IMR-90 (cell line): ENCODE results near the gene SMIM9. TPM values are rescaled to one million over a fixed set of nuclear protein-coding genes. Genes with fewer than 3 reads are reported as not detected.
"Not testable (repeated sequence)": the region's sequence is repeated elsewhere in the genome, so short reads cannot be mapped to it uniquely, and the experiment has no call there.

Source experiments
- ATAC-seq: fragments of 200-7000 bp; cut with Tn5 transposase; 2 replicates; pipeline ENCODE4 v1.9.1; 2020; ENCODE audit warnings: low read depth, mild to moderate bottlenecking, moderate library complexity
- Bru-seq: library from RNA; stranded (reverse); fragments of 400-500 nt; gene quantifications from one replicate; lab custom pipeline; 2021; lab: Mats Ljungman, UMichigan
- BruChase-seq, 2 experiments: library from RNA; stranded (reverse); fragments of 400-500 nt; gene quantifications; one replicate each; lab custom pipeline; 2021; lab: Mats Ljungman, UMichigan
- BruUV-seq: library from RNA; stranded (reverse); fragments of 400-500 nt; replicated peaks from 2 replicates; lab custom pipeline; 2021; lab: Mats Ljungman, UMichigan
- CTCF ChIA-PET: fragments of 300-600 bp; formaldehyde crosslinking; extraction: SDS; loops from one replicate; lab custom pipeline; 2021; ENCODE audit warnings: antibody characterized with exemption; lab: Yijun Ruan, JAX
- POLR2A ChIA-PET: fragments of 300-600 bp; sonication (Branson Sonifier 250); formaldehyde crosslinking; loops from one replicate; lab custom pipeline; 2022; ENCODE audit warnings: antibody characterized with exemption; ENCODE audit not compliant: unreplicated experiment; lab: Charles Lee
- DNase-seq: peaks from one replicate; pipeline ENCODE4 v3.0.0; 2013
- H2AFZ ChIP-seq: replicated peaks from 2 replicates; pipeline ENCODE3; 2013; ENCODE audit warnings: low read length, mild to moderate bottlenecking; ENCODE audit not compliant: poor library complexity
- H2AK5ac ChIP-seq: 2 replicates; pipeline ENCODE4 v1.6.1; 2013; ENCODE audit warnings: low read depth, low read length, inconsistent platforms
- H2AK9ac ChIP-seq: replicated peaks from 2 replicates; pipeline ENCODE3; 2013; ENCODE audit warnings: mild to moderate bottlenecking, low read depth, low read length, moderate library complexity; ENCODE audit not compliant: poor library complexity
- H2BK120ac ChIP-seq: 2 replicates; pipeline ENCODE4 v1.6.1; 2013; ENCODE audit warnings: low read depth, low read length, inconsistent platforms
- H2BK15ac ChIP-seq: 3 replicates; pipeline ENCODE4 v1.6.1; 2013; ENCODE audit warnings: low read depth, low read length, inconsistent platforms
- H2BK20ac ChIP-seq: 2 replicates; pipeline ENCODE4 v1.6.1; 2013; ENCODE audit warnings: low read depth, mild to moderate bottlenecking, inconsistent platforms, low read length, moderate library complexity
- H2BK5ac ChIP-seq: 2 replicates; pipeline ENCODE4 v1.6.1; 2013; ENCODE audit warnings: mild to moderate bottlenecking, low read depth, low read length, inconsistent platforms; ENCODE audit not compliant: poor library complexity, severe bottlenecking
- H3K14ac ChIP-seq: replicated peaks from 2 replicates; pipeline ENCODE4 v1.6.1; 2013; ENCODE audit warnings: low read depth, low read length, inconsistent platforms
- H3K18ac ChIP-seq: 2 replicates; pipeline ENCODE4 v1.6.1; 2013; ENCODE audit warnings: low read depth, low read length, control low read depth
- H3K23ac ChIP-seq: 2 replicates; pipeline ENCODE4 v1.6.1; 2013; ENCODE audit warnings: low read depth, low read length, inconsistent platforms
- H3K27ac ChIP-seq: 2 replicates; pipeline ENCODE4 v1.5.1; 2013; ENCODE audit warnings: mild to moderate bottlenecking, control low read depth, low read length; ENCODE audit not compliant: insufficient read depth
- H3K27me3 ChIP-seq: 2 replicates; pipeline ENCODE4 v1.6.1; 2013; ENCODE audit warnings: low read length; ENCODE audit not compliant: control insufficient read depth, insufficient read depth
- H3K36me3 ChIP-seq: 2 replicates; pipeline ENCODE4 v1.6.1; 2013; ENCODE audit warnings: low read length, mixed read lengths; ENCODE audit not compliant: control insufficient read depth, insufficient read depth
- H3K4ac ChIP-seq: 2 replicates; pipeline ENCODE4 v1.6.1; 2013; ENCODE audit warnings: low read depth, low read length, inconsistent platforms
- H3K4me1 ChIP-seq: 2 replicates; pipeline ENCODE4 v1.6.1; 2013; ENCODE audit warnings: low read length, mixed read lengths; ENCODE audit not compliant: control insufficient read depth, insufficient read depth
- H3K4me2 ChIP-seq: 2 replicates; pipeline ENCODE4 v1.6.1; 2013; ENCODE audit warnings: low read depth, mild to moderate bottlenecking, control low read depth, low read length, moderate library complexity
- H3K4me3 ChIP-seq: 2 replicates; pipeline ENCODE4 v1.5.1; 2013; ENCODE audit warnings: low read depth, mild to moderate bottlenecking, control low read depth, low read length, moderate library complexity; ENCODE audit not compliant: insufficient read depth
- H3K56ac ChIP-seq: 2 replicates; pipeline ENCODE4 v1.6.1; 2013; ENCODE audit warnings: low read length, inconsistent platforms; ENCODE audit not compliant: insufficient read depth; ENCODE audit errors: extremely low read depth
- H3K79me1 ChIP-seq, 2 experiments: 2 replicates each; pipeline ENCODE4 v1.6.1; 2013; ENCODE audit warnings: low read length in 2 of 2, inconsistent platforms in 1 of 2, low read depth in 1 of 2
- H3K9ac ChIP-seq: 2 replicates; pipeline ENCODE4 v1.6.1; 2013; ENCODE audit warnings: low read depth, low read length, control low read depth
- H3K9me1 ChIP-seq: 2 replicates; pipeline ENCODE4 v1.6.1; 2013; ENCODE audit warnings: low read length, inconsistent platforms; ENCODE audit not compliant: insufficient read depth
- H3K9me3 ChIP-seq: 2 replicates; pipeline ENCODE4 v1.6.1; 2013; ENCODE audit warnings: low read length; ENCODE audit not compliant: control insufficient read depth, insufficient read depth
- H4K20me1 ChIP-seq: 2 replicates; pipeline ENCODE4 v1.6.1; 2013; ENCODE audit warnings: low read length, inconsistent platforms; ENCODE audit not compliant: insufficient read depth
- H4K5ac ChIP-seq: 2 replicates; pipeline ENCODE4 v1.6.1; 2013; ENCODE audit warnings: mild to moderate bottlenecking, low read depth, low read length, control low read depth
- H4K8ac ChIP-seq, 2 experiments: 2 replicates each; pipeline ENCODE4 v1.6.1; 2013; ENCODE audit warnings: low read depth in 2 of 2, low read length in 2 of 2, control low read depth in 1 of 2, inconsistent platforms in 1 of 2
- H4K91ac ChIP-seq: 2 replicates; pipeline ENCODE4 v1.6.1; 2013; ENCODE audit warnings: low read depth, low read length, inconsistent platforms; ENCODE audit not compliant: insufficient read depth
- CEBPB ChIP-seq: IDR thresholded peaks from 2 replicates; pipeline ENCODE4 v1.6.1; 2012; ENCODE audit warnings: low read depth, low read length, improper control_type of control experiment
- MAZ ChIP-seq: IDR thresholded peaks from 2 replicates; pipeline ENCODE4 v1.6.1; 2012; ENCODE audit warnings: low read depth, mild to moderate bottlenecking, low read length, improper control_type of control experiment, moderate library complexity, borderline replicate concordance
- MXI1 ChIP-seq: IDR thresholded peaks from 2 replicates; pipeline ENCODE4 v1.6.1; 2012; ENCODE audit warnings: low read depth, mild to moderate bottlenecking, low read length, moderate library complexity, borderline replicate concordance
- POLR2A ChIP-seq: IDR thresholded peaks from 2 replicates; pipeline ENCODE4 v1.6.1; 2012; ENCODE audit warnings: mild to moderate bottlenecking, low read depth, low read length
- RAD21 ChIP-seq: IDR thresholded peaks from 2 replicates; pipeline ENCODE4 v1.6.1; 2012; ENCODE audit warnings: low read length, improper control_type of control experiment
- SMC3 ChIP-seq: fragments of 150-350 bp; IDR thresholded peaks from 2 replicates; pipeline ENCODE4 v1.6.1; 2016; ENCODE audit warnings: low read depth, mild to moderate bottlenecking, antibody characterized with exemption, low read length, moderate library complexity
- WGBS, 2 experiments: methylation state at CpG; one replicate each; pipeline versions ENCODE4 v1.1.5 to v1.1.7; 2013; ENCODE audit warnings: missing lambda C conversion rate in 2 of 2; ENCODE audit not compliant: insufficient read length in 1 of 2; ENCODE audit errors: extremely low coverage in 2 of 2; 5-methylcytosine and 5-hydroxymethylcytosine counted together
- dilution Hi-C: fragments of 300-500 bp; cut with HindIII; formaldehyde crosslinking; loops from one replicate; pipeline ENCODE4 v1.14.3; 2018; ENCODE audit warnings: low sequenced_read_pairs; ENCODE audit not compliant: unreplicated experiment
- in situ Hi-C: fragments of 300-500 bp; cut with MboI; formaldehyde crosslinking; loops from 3 replicates; pipeline ENCODE4 v1.14.3; 2019; ENCODE audit warnings: low sequenced_read_pairs, inconsistent platforms, mixed read lengths
- intact Hi-C: fragments of 100-400 bp; cut with micrococcal nuclease; formaldehyde crosslinking; loops from 2 replicates; pipeline ENCODE4 v1.10.0; 2022
- long read RNA-seq: library from polyadenylated mRNA; unstranded; transcript quantifications from one replicate; pipeline ENCODE4 v2.0.0, GENCODE V29; 2021; ENCODE audit not compliant: unreplicated experiment
- polyA plus RNA-seq, 3 experiments: library from polyadenylated mRNA; depleted of rRNA; stranded (reverse); fragments of >200 nt; gene quantifications; 2 replicates each; pipeline ENCODE4 v1.2.3, GENCODE V29; 2012; ENCODE audit warnings: low replicate concordance in 1 of 3
- total RNA-seq: library from RNA; depleted of rRNA; stranded (reverse); fragments of >200 nt; gene quantifications from 2 replicates; pipeline ENCODE4 v1.2.3, GENCODE V29; 2012; rRNA removed

Gene SMIM9
- total RNA-seq (not detected in 2 replicates), polyA plus RNA-seq (2012; rRNA removed) (not detected in 2 replicates), Bru-seq, nascent RNA (percentile 18 among the genes with signal in this experiment), BruChase-seq, experiment 1, labeled RNA remaining after a 6-hour chase (percentile 8 among the genes with signal in this experiment), BruChase-seq, experiment 2, labeled RNA remaining after a 2-hour chase (percentile 16 among the genes with signal in this experiment)
- polyA plus RNA-seq (2012; cell fraction: cytosol; rRNA removed): not detected in 2 replicates
- not detected in 2 replicates for polyA plus RNA-seq (2012; cell fraction: nucleus; rRNA removed; ENCODE audit: low replicate concordance)
- long read RNA-seq: 0 reads

DNA sequence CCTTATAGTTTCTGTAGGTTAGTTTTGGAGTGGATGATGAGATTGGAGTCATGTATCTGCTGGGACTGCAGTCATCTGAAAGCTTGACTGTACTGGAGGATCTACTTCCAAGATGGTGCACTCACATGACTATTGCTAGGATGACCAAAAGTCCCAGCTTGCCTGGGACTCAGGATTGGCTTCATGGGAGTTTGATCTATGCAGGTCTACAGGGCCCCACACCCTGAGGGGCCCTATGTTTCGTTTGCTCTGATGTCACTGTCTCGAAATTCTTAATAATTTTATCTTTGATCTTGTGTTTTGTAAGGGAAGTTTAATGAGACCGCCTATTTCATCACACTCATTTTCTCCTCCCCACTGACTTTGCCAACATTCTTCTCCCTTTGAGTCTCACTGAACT is at the start of gene SMIM9:
Gene SMIM9 (minus strand): TSS at position 101 of the 400 bp plus-strand sequence. CDS start 3,806 bp downstream, outside the sequence.
- DNase-seq (peak; percentile 12), ATAC-seq (no peak)
- no peaks in the 10 kb centered on the region for H3K79me1 ChIP-seq
- H2BK20ac ChIP-seq: no peak within 1 kb of the TSS
- no peak within 1 kb of the TSS for H3K56ac ChIP-seq
- no peak within 1 kb of the TSS for H2AFZ ChIP-seq
- no CpG with 5 or more reads among the region's 3 CpGs for WGBS, 2 experiments
- H3K23ac ChIP-seq: no peak within 1 kb of the TSS
- TF ChIP-seq CEBPB (no peak), SMC3 (no peak), MAZ (no peak), RAD21 (no peak), POLR2A (no peak), MXI1 (no peak)
- no peak within 1 kb of the TSS for H4K91ac ChIP-seq
- no peak within 1 kb of the TSS for H4K5ac ChIP-seq
- H3K18ac ChIP-seq: no peak within 1 kb of the TSS
- intact Hi-C loops (no loop called here), in situ Hi-C loops (no loop called here), dilution Hi-C loops (no loop called here)
- H4K8ac ChIP-seq: no peak within 1 kb of the TSS
- POLR2A ChIA-PET: no interaction called here
- no peak within 1 kb of the TSS for H3K4ac ChIP-seq
- no peak within 1 kb of the TSS for H3K4me3 ChIP-seq
- H3K27ac ChIP-seq: no peak within 1 kb of the TSS
- H3K9me1 ChIP-seq: no peaks in the 10 kb centered on the region
- no peak within 1 kb of the TSS for H3K14ac ChIP-seq
- no peak within 1 kb of the TSS for H2AK9ac ChIP-seq
- no peak within 1 kb of the TSS for H2AK5ac ChIP-seq
- peaks cover 2% of the 10 kb centered on the region; the same call in 1 of the 2 replicates for H3K9me3 ChIP-seq
- no peaks in the 10 kb centered on the region for H3K27me3 ChIP-seq
- H3K4me1 ChIP-seq: no peaks in the 10 kb centered on the region
- H3K9ac ChIP-seq: no peak within 1 kb of the TSS
- H2BK15ac ChIP-seq: no peak within 1 kb of the TSS
- CTCF ChIA-PET: no interaction called here
- H2BK5ac ChIP-seq: no peak within 1 kb of the TSS
- H4K20me1 ChIP-seq: no peaks in the 10 kb centered on the region
- BruUV-seq: no TSS peak
- H3K4me2 ChIP-seq: no peak within 1 kb of the TSS
- H2BK120ac ChIP-seq: no peak within 1 kb of the TSS
- no peaks in the 10 kb centered on the region for H3K36me3 ChIP-seq

DNA sequence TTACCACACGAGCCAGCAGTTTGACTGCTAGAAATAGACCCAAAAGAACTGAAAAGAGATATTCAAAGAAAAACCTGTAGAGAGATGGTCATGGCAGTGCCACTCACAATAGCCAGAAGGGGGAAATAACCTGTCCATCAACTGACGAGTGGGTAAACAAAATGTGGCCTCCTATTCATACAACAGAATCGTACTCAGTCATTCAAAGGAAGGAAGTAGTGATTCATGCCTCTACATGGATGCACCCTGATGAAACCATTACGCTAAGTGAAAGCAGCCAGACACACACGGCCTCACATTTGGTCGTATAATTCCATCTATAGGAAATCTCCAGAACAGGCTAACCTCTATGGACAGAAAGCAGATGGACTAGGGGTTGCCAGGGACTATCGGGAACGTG is 49.6 kb upstream of the SMIM9 start:
- WGBS, 2 experiments: no CpG with 5 or more reads among the region's 8 CpGs
- H2BK20ac ChIP-seq, H2AK9ac ChIP-seq, H4K8ac ChIP-seq, H3K9ac ChIP-seq, POLR2A ChIA-PET, H2BK15ac ChIP-seq, intact Hi-C loops, H3K9me3 ChIP-seq, DNase-seq, H2AK5ac ChIP-seq, H3K4me3 ChIP-seq, H3K4me1 ChIP-seq, H2AFZ ChIP-seq, H4K5ac ChIP-seq, H3K14ac ChIP-seq, H3K36me3 ChIP-seq, in situ Hi-C loops, ATAC-seq, H3K56ac ChIP-seq, H3K23ac ChIP-seq, H3K4me2 ChIP-seq, H4K91ac ChIP-seq, H3K27me3 ChIP-seq, CTCF ChIA-PET, BruUV-seq, H3K4ac ChIP-seq, H3K9me1 ChIP-seq, H4K20me1 ChIP-seq, H3K27ac ChIP-seq, H3K79me1 ChIP-seq, H3K18ac ChIP-seq, H2BK5ac ChIP-seq, dilution Hi-C loops, H2BK120ac ChIP-seq: not testable (repeated sequence)
